Vagina (tissue), 2 donors: ENCODE measurements around the gene TOR3A.

ENCODE experiments used
- CTCF ChIP-seq, 3 experiments: fragments of 450-650 bp in 2 of 3; fragments of 200-600 bp in 1 of 3; sonication (generic) in 1 of 3; IDR thresholded peaks; one replicate each; pipeline ENCODE4 v1.5.1; 2017 to 2019; ENCODE audit warnings: antibody characterized with exemption in 3 of 3, mild to moderate bottlenecking in 2 of 3, moderate library complexity in 2 of 3
- POLR2A ChIP-seq, 2 donors: fragments of 450-650 bp; IDR thresholded peaks; one replicate each; pipeline ENCODE4 v1.6.1; 2017; ENCODE audit warnings: antibody characterized with exemption in 2 of 2, mild to moderate bottlenecking in 2 of 2, moderate library complexity in 2 of 2

GRCh38 chr1:179104611-179105250 is 22.9 kb downstream of the TOR3A start:
- TF ChIP-seq CTCF (IDR thresholded peaks at IDR 0.05) (no peak), POLR2A (IDR thresholded peaks at IDR 0.05) (no peak)
